Endothelial cell of umbilical vein (primary cell): ENCODE measurements around the gene GRAMD2B.
"Not testable (repeated sequence)": the region's sequence is repeated elsewhere in the genome, so short reads cannot be mapped to it uniquely, and the experiment has no call there.

ENCODE experiments used
- CTCF ChIP-seq, 2 donors: IDR thresholded peaks; 1 replicate in 1 of 2; 2 replicates in 1 of 2; pipeline ENCODE4 v1.5.1; 2011; ENCODE audit warnings: low read length in 2 of 2, mild to moderate bottlenecking in 2 of 2, moderate library complexity in 2 of 2, control low read depth in 1 of 2, inconsistent platforms in 1 of 2, low read depth in 1 of 2; ENCODE audit not compliant: insufficient read depth in 1 of 2; ENCODE audit errors: extremely low read depth in 1 of 2
- EZH2 ChIP-seq: IDR thresholded peaks from 2 replicates; pipeline ENCODE4 v1.6.1; 2012; ENCODE audit warnings: borderline replicate concordance, low read depth, mild to moderate bottlenecking, moderate library complexity, low read length, inconsistent platforms; ENCODE audit not compliant: severe bottlenecking
- FOS ChIP-seq: IDR thresholded peaks from 2 replicates; pipeline ENCODE4 v1.6.1; 2011; ENCODE audit warnings: mild to moderate bottlenecking, low read length, moderate library complexity, borderline replicate concordance; ENCODE audit not compliant: insufficient read depth
- JUN ChIP-seq: IDR thresholded peaks from 2 replicates; pipeline ENCODE4 v1.6.1; 2011; ENCODE audit warnings: borderline replicate concordance, low read depth; ENCODE audit not compliant: insufficient read length, insufficient read depth
- MAX ChIP-seq: IDR thresholded peaks from 2 replicates; pipeline ENCODE4 v1.6.1; 2011; ENCODE audit not compliant: insufficient read depth, insufficient read length
- MYC ChIP-seq: IDR thresholded peaks from one replicate; pipeline ENCODE4 v1.6.1; 2011; ENCODE audit warnings: mild to moderate bottlenecking, low read depth, low read length
- POLR2A ChIP-seq: IDR thresholded peaks from 2 replicates; pipeline ENCODE4 v1.6.1; 2012; ENCODE audit warnings: low read depth, mild to moderate bottlenecking, control low read depth, low read length
- POLR2AphosphoS5 ChIP-seq: IDR thresholded peaks from 2 replicates; pipeline ENCODE4 v1.6.1; 2012; ENCODE audit warnings: low read depth, mild to moderate bottlenecking, control low read depth, low read length, moderate library complexity; ENCODE audit not compliant: insufficient read depth

- not testable (repeated sequence) for TF ChIP-seq CTCF (IDR thresholded peaks at IDR 0.05; ENCODE audit: extremely low read depth in 1 of 2, insufficient read depth in 1 of 2, low read depth in 1 of 2, low read length in 2 of 2); POLR2A; EZH2; FOS; MAX; POLR2AphosphoS5; MYC; JUN
Observed at GRCh38 chr5:126470529-126470928, 47.3 kb downstream of the GRAMD2B start.
